HT-29 (cell line): ENCODE results near the gene HPS6. TPM values are rescaled to one million over a fixed set of nuclear protein-coding genes. Genes with fewer than 3 reads are reported as not detected.

Experiments used
- small RNA-seq: library from RNA; depleted of rRNA; stranded (forward); fragments of <200 nt; gene quantifications from one replicate; pipeline ENCODE3, GENCODE V24; 2014
- total RNA-seq: library from RNA; depleted of rRNA; stranded (reverse); fragments of >200 nt; shearing (Covaris generic); gene quantifications from 2 replicates; pipeline ENCODE4 v1.2.3, GENCODE V29; 2014; rRNA removed

Gene HPS6
- total RNA-seq, 1 experiment from 2014 or later = 42.1 TPM

Small RNA genes lying within 50 kb of the gene (small RNA-seq; reads per million reads assigned to genes)
- not detected for gene AL500527.1
- not detected for gene AL500527.2

Other genes with a start within 250 kb of the HPS6 start
- gene OGA, start 246.9 kb upstream of the HPS6 start, total RNA-seq = 42.9 and 43.2 TPM in 2 replicates
- gene KCNIP2, start 221.5 kb upstream of the HPS6 start, total RNA-seq = 1.2 and 1.9 TPM in 2 replicates
- 8.4 and 9.2 TPM in 2 replicates for gene ARMH3, start 9.2 kb upstream of the HPS6 start, total RNA-seq
- gene LDB1, start 55.0 kb downstream of the HPS6 start, total RNA-seq = 37.4 and 40.3 TPM in 2 replicates
- 41.8 and 51.2 TPM in 2 replicates for gene PPRC1, start 67.7 kb downstream of the HPS6 start, total RNA-seq
- gene NOLC1, start 87.0 kb downstream of the HPS6 start, total RNA-seq = 79.1 and 88.7 TPM in 2 replicates
- gene ELOVL3, start 160.9 kb downstream of the HPS6 start, total RNA-seq = 0.15 and 0.16 TPM in 2 replicates
- not detected in 2 replicates for gene PITX3, start 176.2 kb downstream of the HPS6 start, total RNA-seq
- gene GBF1, start 180.2 kb downstream of the HPS6 start, total RNA-seq = 28.6 and 32.5 TPM in 2 replicates